ENCODE results near the gene GPRC5B.

GPRC5B gene

GRCh38 chr16:19843371-19843770, 41.3 kb downstream of the GPRC5B start:
- DNase-seq (ENCODE audit: low spot score), result no peak

- DNase-seq (ENCODE audit: low spot score), result no peak
These were observed 42.1 kb downstream of the GPRC5B start for GRCh38 chr16:19842426-19843157.

- DNase-seq (ENCODE audit: low spot score), result no peak
These were observed 43.5 kb downstream of the GPRC5B start for GRCh38 chr16:19841184-19841583.

GRCh38 chr16:19840524-19841110, 44.0 kb downstream of the GPRC5B start:
- no peak for DNase-seq (ENCODE audit: low spot score)

GRCh38 chr16:19837984-19838707, 46.5 kb downstream of the GPRC5B start:
- DNase-seq (ENCODE audit: low spot score), result no peak

- no peak for DNase-seq (ENCODE audit: low spot score)
These were observed 47.2 kb downstream of the GPRC5B start for GRCh38 chr16:19837331-19837980.

- no peak for DNase-seq (ENCODE audit: low spot score)
These were observed 48.7 kb downstream of the GPRC5B start for GRCh38 chr16:19835968-19836421.

- DNase-seq (ENCODE audit: low spot score), result no peak
These were observed 49.5 kb downstream of the GPRC5B start for GRCh38 chr16:19835196-19835595.

- DNase-seq (ENCODE audit: low spot score), result no peak
These were observed 51.1 kb downstream of the GPRC5B start for GRCh38 chr16:19833581-19833980.

- no peak for DNase-seq (ENCODE audit: low spot score)
These were observed 51.5 kb downstream of the GPRC5B start for GRCh38 chr16:19833176-19833575.

- no peak for DNase-seq (ENCODE audit: low spot score)
These were observed 53.0 kb downstream of the GPRC5B start for GRCh38 chr16:19831678-19832077.

GRCh38 chr16:19830902-19831560, 53.6 kb downstream of the GPRC5B start:
- no peak for DNase-seq (ENCODE audit: low spot score)

GRCh38 chr16:19829844-19830692, 54.6 kb downstream of the GPRC5B start:
- DNase-seq (ENCODE audit: low spot score), result peak; percentile 77

GRCh38 chr16:19824216-19824615, 60.4 kb downstream of the GPRC5B start:
- DNase-seq (ENCODE audit: low spot score), result no peak

GRCh38 chr16:19823322-19823721, 61.3 kb downstream of the GPRC5B start:
- DNase-seq (ENCODE audit: low spot score), result no peak

- DNase-seq (ENCODE audit: low spot score), result no peak
These were observed 62.1 kb downstream of the GPRC5B start for GRCh38 chr16:19822533-19822932.

GRCh38 chr16:19817875-19818274, 66.8 kb downstream of the GPRC5B start:
- no peak for DNase-seq (ENCODE audit: low spot score)

- DNase-seq (ENCODE audit: low spot score), result no peak
These were observed 67.5 kb downstream of the GPRC5B start for GRCh38 chr16:19817122-19817521.

GRCh38 chr16:19815418-19815817, 69.2 kb downstream of the GPRC5B start:
- no peak for DNase-seq (ENCODE audit: low spot score)

- DNase-seq (ENCODE audit: low spot score), result no peak
These were observed 71.7 kb downstream of the GPRC5B start for GRCh38 chr16:19812986-19813385.

All from cerebellar cortex (tissue), 1 donor.